PC-3 (cell line): ENCODE measurements around the gene HECW1.
"Not testable (repeated sequence)": the region's sequence is repeated elsewhere in the genome, so short reads cannot be mapped to it uniquely, and the experiment has no call there.

Experiments used
- EZH2 ChIP-seq: fragments of 300-600 bp; sonication (generic); IDR thresholded peaks from one replicate; pipeline ENCODE4 v1.6.1; 2017; ENCODE audit warnings: antibody characterized with exemption, mild to moderate bottlenecking, low read length; ENCODE audit not compliant: unreplicated experiment
- EZH2phosphoT487 ChIP-seq: fragments of 300-600 bp; sonication (generic); IDR thresholded peaks from 2 replicates; pipeline ENCODE4 v1.6.1; 2018; ENCODE audit warnings: mild to moderate bottlenecking, antibody characterized with exemption, low read length, borderline replicate concordance

DNA sequence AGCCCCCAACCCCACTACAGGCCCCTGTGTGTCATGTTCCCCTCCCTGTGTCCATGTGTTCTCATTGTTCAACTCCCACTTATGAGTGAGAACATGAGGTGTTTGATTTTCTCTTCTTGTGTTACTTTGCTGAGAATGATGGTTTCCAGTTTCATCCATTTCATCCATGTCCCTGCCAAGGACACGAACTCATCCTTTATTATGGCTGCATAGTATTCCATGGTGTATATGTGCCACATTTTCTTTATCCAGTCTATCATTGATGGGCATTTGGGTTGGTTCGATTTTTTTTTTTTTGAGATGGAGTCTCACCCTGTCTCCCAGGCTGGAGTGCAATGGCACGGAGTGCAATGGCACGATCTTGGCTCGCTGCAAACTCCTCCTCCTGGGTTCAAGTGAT, 373.6 kb downstream of the HECW1 start:
- not testable (repeated sequence) for TF ChIP-seq EZH2phosphoT487, EZH2
